Heart left ventricle (tissue), 13 donors: ENCODE data around the gene PDE11A.

Source experiments
- CTCF ChIP-seq, 12 donors: fragments of 200-600 bp; sonication (generic) in 4 of 12; IDR thresholded peaks; one replicate each; pipeline versions ENCODE4 v1.5.0 to v1.8.0; 2018 to 2022; ENCODE audit warnings: antibody characterized with exemption in 12 of 12, mild to moderate bottlenecking in 5 of 12
- POLR2A ChIP-seq, 2 donors: fragments of 450-650 bp; IDR thresholded peaks; one replicate each; pipeline ENCODE4 v1.6.1; 2017; ENCODE audit warnings: antibody characterized with exemption in 2 of 2, mild to moderate bottlenecking in 2 of 2, moderate library complexity in 2 of 2
- donor health status: ischemic (EF 13 %, LVEDD 7.1; RV severe dilation, severe dysfunction).
- donor health status: DM: no; HTN: yes; CAD: no.
- donor health status: DM: no; HTN: no; CAD: no.
- donor health status: ischemic (EF 25% LVEDD 6.9; RV normal size, moderate dysfunction).
- donor health status: ischemic (EF 25% LVEDD 5.7; RV mildly dilated, moderate dysfunction).
- donor health status: ischemic (EF 35%, LVEDD 5.7; RV mildly dilated, moderate dysfunction).
- donor health status: nonischemic (EF 11% LVEDD 7.7; RV severe dilation, severe dysfunction).
- donor health status: DM: yes; HTN: yes; CAD: no.
- donor health status: PGD.
- donor health status: ischemic (EF 29% LVEDD 5.4; RV normal size, mild dysfunction).
- donor health status: nonischemic (EF 23%, LVEDD 6.1; RV moderate dilation, normal function).

GRCh38 chr2:177692783-177693269 is 379.8 kb downstream of the PDE11A start:
- no peak for TF ChIP-seq CTCF (IDR thresholded peaks at IDR 0.05)
- no peak for TF ChIP-seq POLR2A (IDR thresholded peaks at IDR 0.05)
